SKM-1 (cell line): ENCODE results near the gene RASGEF1B.

ENCODE experiments used
- DNase-seq: peaks from one replicate; lab custom pipeline; 2025; ENCODE audit not compliant: unreplicated experiment; lab: John Stamatoyannopoulos, UW

RASGEF1B gene

GRCh38 chr4:81466841-81467671, 4.7 kb downstream of the RASGEF1B start:
- peak; percentile 64 for DNase-seq

- DNase-seq: no peak
These were observed 6.0 kb downstream of the RASGEF1B start for GRCh38 chr4:81465406-81466340.

GRCh38 chr4:81460834-81461233, 10.9 kb downstream of the RASGEF1B start:
- no peak for DNase-seq

- no peak for DNase-seq
These were observed 11.5 kb downstream of the RASGEF1B start for GRCh38 chr4:81460191-81460701.

GRCh38 chr4:81459228-81459627, 12.5 kb downstream of the RASGEF1B start:
- no peak for DNase-seq

GRCh38 chr4:81457921-81458520, 13.7 kb downstream of the RASGEF1B start:
- DNase-seq: no peak

- no peak for DNase-seq
These were observed 14.4 kb downstream of the RASGEF1B start for GRCh38 chr4:81457345-81457744.

- no peak for DNase-seq
These were observed 15.8 kb downstream of the RASGEF1B start for GRCh38 chr4:81455897-81456296.

GRCh38 chr4:81454948-81455347, 16.8 kb downstream of the RASGEF1B start:
- no peak for DNase-seq

- no peak for DNase-seq
These were observed 17.2 kb downstream of the RASGEF1B start for GRCh38 chr4:81454499-81454898.

- no peak for DNase-seq
These were observed 18.7 kb downstream of the RASGEF1B start for GRCh38 chr4:81453024-81453423.

- DNase-seq: no peak
These were observed 19.2 kb downstream of the RASGEF1B start for GRCh38 chr4:81452452-81453006.

GRCh38 chr4:81449015-81449414, 22.7 kb downstream of the RASGEF1B start:
- DNase-seq: no peak

- DNase-seq: no peak
These were observed 24.0 kb downstream of the RASGEF1B start for GRCh38 chr4:81447566-81448229.

- DNase-seq: no peak
These were observed 25.1 kb downstream of the RASGEF1B start for GRCh38 chr4:81446634-81447033.

- DNase-seq: no peak
These were observed 26.5 kb downstream of the RASGEF1B start for GRCh38 chr4:81445196-81445595.

- DNase-seq: no peak
These were observed 29.1 kb downstream of the RASGEF1B start for GRCh38 chr4:81442484-81443085.

GRCh38 chr4:81440949-81441348, 30.8 kb downstream of the RASGEF1B start:
- no peak for DNase-seq

- no peak for DNase-seq
These were observed 34.6 kb downstream of the RASGEF1B start for GRCh38 chr4:81436941-81437574.

GRCh38 chr4:81436096-81436495, 35.6 kb downstream of the RASGEF1B start:
- DNase-seq: no peak
